Progenitor cell of endocrine pancreas (in vitro differentiated cells): Measurements from ENCODE around the gene TOMM70. TPM values are rescaled to one million over a fixed set of nuclear protein-coding genes. Genes with fewer than 3 reads are reported as not detected.

Experiments used
- DNase-seq: peaks from one replicate; pipeline ENCODE4 v3.0.0; 2021; ENCODE audit warnings: low spot score; ENCODE audit not compliant: unreplicated experiment
- H3K27ac Mint-ChIP-seq: 2 replicates; pipeline ENCODE4 v1.8.0; 2021; ENCODE audit warnings: mild to moderate bottlenecking, moderate library complexity, mixed read lengths
- H3K27me3 Mint-ChIP-seq: 2 replicates; pipeline ENCODE4 v1.8.0; 2021; ENCODE audit warnings: mixed read lengths
- H3K36me3 Mint-ChIP-seq: 2 replicates; pipeline ENCODE4 v1.8.0; 2022; ENCODE audit warnings: mixed read lengths; ENCODE audit not compliant: insufficient read depth
- H3K4me1 Mint-ChIP-seq: 2 replicates; pipeline ENCODE4 v1.8.0; 2021; ENCODE audit warnings: low read depth, mixed read lengths
- H3K4me3 Mint-ChIP-seq: 2 replicates; pipeline ENCODE4 v1.8.0; 2021; ENCODE audit warnings: low read depth, mild to moderate bottlenecking, moderate library complexity, mixed read lengths
- H3K9me3 Mint-ChIP-seq: 2 replicates; pipeline ENCODE4 v1.8.0; 2021; ENCODE audit warnings: low read depth, mixed read lengths
- total RNA-seq: library from RNA; stranded (reverse); gene quantifications from 2 replicates; pipeline ENCODE4 v1.2.1, GENCODE V29; 2021
- TF ChIP-seq, protein P1 (sequence below): fragments of 200-600 bp; sonication (generic); IDR thresholded peaks from one replicate; pipeline ENCODE4 v1.5.0; 2021; ENCODE audit warnings: antibody characterized with exemption, mild to moderate bottlenecking; ENCODE audit not compliant: unreplicated experiment

The TOMM70 gene
- total RNA-seq, 1 donor from 2014 or later: 41.8 TPM

DNA sequence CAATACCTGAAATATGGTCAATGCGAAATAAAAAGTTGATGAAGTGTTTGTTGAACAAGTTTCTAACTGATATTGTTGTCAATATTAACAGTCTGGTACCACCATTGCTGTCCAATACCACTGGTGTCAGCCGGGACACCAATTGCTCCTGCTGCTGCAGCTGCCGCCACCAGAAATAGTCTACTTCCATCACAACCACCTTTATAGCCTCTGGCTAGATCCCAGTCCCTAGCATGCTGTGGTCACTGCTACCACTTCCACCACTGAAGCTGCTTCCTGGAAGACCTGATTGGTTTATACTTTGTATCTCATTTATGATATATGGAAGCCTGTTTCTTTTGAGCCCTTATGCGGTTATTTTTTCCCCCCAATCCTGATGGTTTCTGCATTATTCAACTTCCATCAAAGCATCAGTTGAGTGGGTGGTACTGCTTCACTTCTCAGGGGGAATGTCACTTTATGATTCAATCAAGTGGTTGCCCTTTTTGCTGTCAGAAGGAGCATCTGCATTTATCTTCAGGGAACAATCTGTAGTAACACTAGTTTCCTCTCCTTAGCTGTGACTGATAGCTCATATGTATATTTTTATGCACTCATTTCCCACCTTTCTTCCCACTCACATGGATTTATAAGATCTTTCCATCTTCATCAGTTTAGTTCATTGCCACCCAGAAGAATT, 12.2 kb upstream of the TOMM70 start:
- Mint-ChIP-seq H3K4me1 (no peaks in the 10 kb centered on the region), H3K4me3 (no peak overlapping the region), H3K36me3 (peaks cover 9% of the 10 kb centered on the region), H3K27me3 (no peaks in the 10 kb centered on the region), H3K27ac (no peak overlapping the region), H3K9me3 (no peaks in the 10 kb centered on the region)
- no peak for DNase-seq
- TF ChIP-seq, protein P1, sequence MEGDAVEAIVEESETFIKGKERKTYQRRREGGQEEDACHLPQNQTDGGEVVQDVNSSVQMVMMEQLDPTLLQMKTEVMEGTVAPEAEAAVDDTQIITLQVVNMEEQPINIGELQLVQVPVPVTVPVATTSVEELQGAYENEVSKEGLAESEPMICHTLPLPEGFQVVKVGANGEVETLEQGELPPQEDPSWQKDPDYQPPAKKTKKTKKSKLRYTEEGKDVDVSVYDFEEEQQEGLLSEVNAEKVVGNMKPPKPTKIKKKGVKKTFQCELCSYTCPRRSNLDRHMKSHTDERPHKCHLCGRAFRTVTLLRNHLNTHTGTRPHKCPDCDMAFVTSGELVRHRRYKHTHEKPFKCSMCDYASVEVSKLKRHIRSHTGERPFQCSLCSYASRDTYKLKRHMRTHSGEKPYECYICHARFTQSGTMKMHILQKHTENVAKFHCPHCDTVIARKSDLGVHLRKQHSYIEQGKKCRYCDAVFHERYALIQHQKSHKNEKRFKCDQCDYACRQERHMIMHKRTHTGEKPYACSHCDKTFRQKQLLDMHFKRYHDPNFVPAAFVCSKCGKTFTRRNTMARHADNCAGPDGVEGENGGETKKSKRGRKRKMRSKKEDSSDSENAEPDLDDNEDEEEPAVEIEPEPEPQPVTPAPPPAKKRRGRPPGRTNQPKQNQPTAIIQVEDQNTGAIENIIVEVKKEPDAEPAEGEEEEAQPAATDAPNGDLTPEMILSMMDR: no peak

DNA sequence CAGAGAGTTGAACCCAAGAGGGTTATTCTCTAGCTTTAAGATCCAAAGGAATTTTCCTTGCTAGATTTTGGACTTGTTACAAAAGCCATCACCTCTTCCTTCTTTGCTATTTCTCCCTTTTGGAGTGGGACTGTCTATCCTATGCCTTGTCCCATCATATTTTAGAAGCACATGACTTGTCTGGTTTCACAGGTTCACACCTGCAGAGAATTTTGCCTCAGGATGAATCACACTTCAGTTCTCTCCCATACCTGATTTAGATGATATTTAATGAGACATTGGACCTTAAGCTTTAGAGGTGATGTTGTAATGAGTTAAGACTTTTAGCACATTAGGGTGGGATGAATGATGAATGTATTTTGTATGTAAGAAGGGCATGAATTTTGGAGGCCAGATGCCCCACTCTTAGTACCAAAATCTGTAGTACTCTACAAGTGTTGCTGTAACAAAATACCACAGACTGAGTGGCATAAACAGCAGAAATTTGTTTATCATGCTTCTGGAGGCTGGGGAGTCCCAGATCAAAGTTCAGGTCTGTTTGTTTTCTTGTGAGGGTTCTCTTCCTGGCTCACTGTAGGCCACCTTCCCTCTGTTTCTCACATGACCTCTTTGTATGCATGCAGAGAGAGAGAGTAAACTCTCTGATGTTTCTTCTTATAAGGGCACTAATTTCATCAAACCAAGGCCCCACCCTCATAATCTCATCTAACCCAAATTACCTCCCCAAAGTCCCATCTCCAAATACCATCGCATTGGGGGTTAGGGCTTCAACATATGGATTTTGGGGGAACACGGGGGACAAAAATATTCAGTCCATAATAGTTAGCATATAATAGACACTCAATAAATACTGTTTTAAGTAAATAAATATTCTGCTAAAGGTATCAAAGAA, 10.4 kb upstream of the TOMM70 start:
- H3K27me3 Mint-ChIP-seq: no peaks in the 10 kb centered on the region
- no peak for DNase-seq
- no peaks in the 10 kb centered on the region for H3K4me1 Mint-ChIP-seq
- TF ChIP-seq, protein P1: no peak
- no peak overlapping the region for H3K4me3 Mint-ChIP-seq
- H3K36me3 Mint-ChIP-seq: peaks cover 14% of the 10 kb centered on the region
- no peaks in the 10 kb centered on the region for H3K9me3 Mint-ChIP-seq
- no peak overlapping the region for H3K27ac Mint-ChIP-seq

DNA sequence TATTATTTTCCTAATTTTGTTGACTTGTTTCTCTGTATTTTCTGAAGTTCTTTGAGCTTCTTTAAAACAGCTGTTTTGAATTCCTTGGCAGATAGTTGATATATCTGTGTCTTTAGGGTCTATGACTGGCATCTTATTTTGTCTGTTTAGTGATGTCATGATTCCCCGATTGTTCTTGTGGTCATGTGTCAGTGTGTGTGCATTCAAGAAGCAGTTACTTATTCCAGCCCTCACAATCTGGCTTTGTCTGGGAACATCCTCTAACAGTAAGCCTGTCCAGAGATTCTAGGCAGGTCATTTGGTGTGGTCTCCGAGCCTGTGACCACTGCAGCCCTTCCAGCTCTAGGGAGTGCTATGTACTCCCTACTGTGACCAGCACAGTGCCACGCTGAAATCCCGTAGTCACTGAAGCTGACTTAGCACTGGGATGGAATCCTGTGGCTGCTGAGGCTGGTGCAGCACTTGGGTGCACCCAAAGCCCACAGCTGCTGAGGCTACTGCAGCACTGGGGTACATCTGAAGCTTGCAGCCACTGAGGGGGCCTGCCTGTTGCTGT, 7.2 kb upstream of the TOMM70 start:
- no peak overlapping the region for H3K4me3 Mint-ChIP-seq
- peaks cover 7% of the 10 kb centered on the region for H3K4me1 Mint-ChIP-seq
- peaks cover 3% of the 10 kb centered on the region for H3K9me3 Mint-ChIP-seq
- no peaks in the 10 kb centered on the region for H3K27me3 Mint-ChIP-seq
- H3K27ac Mint-ChIP-seq: no peak overlapping the region
- DNase-seq: no peak
- H3K36me3 Mint-ChIP-seq: peaks cover 17% of the 10 kb centered on the region
- TF ChIP-seq, protein P1: no peak

DNA sequence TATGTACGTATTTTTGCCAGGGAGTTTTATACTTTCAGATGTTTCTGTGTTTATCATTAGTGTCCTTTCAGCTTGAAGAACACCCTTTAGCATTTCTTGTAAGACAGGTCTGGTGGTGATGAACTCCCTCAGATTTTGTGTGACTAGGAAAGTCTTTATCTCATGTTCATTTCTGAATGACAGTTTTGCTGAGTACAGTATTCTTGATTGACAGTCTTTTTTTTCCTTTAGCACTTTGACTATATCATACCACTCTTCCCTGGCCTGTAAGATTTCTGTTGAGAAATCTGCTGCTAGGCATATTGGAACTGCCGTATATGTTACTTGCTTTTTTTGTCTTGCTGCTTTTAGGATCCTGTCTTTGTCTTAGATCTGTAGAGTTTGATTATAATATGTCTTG, 6.3 kb upstream of the TOMM70 start:
- TF ChIP-seq, protein P1: no peak
- H3K4me3 Mint-ChIP-seq: no peak overlapping the region
- no peak overlapping the region for H3K27ac Mint-ChIP-seq
- H3K36me3 Mint-ChIP-seq: peaks cover 14% of the 10 kb centered on the region
- no peak for DNase-seq
- peaks cover 13% of the 10 kb centered on the region for H3K4me1 Mint-ChIP-seq
- no peaks in the 10 kb centered on the region for H3K27me3 Mint-ChIP-seq
- peaks cover 3% of the 10 kb centered on the region for H3K9me3 Mint-ChIP-seq

DNA sequence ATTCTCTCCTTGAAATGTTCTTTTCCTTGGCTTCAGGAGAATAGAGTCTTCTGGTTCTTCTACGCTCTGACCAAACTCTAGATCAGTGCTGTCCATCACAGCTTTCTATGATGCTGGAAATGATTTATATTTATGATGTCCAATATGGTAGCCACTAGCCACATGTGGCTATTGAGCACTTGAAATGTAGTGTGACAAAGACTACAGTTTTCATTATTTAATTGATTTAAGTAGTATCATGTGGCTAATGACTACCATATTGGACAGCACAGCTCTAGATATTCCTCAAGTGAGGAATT, 3.3 kb upstream of the TOMM70 start:
- Mint-ChIP-seq H3K27ac (no peak overlapping the region), H3K36me3 (peaks cover 9% of the 10 kb centered on the region), H3K4me3 (no peak overlapping the region)

More for the DNA sequence above, 3.3 kb upstream of the TOMM70 start:
- Mint-ChIP-seq H3K27me3 (no peaks in the 10 kb centered on the region), H3K4me1 (peaks cover 29% of the 10 kb centered on the region), H3K9me3 (peaks cover 3% of the 10 kb centered on the region)
- TF ChIP-seq, protein P1: no peak
- DNase-seq: no peak
